Measurements from ENCODE around the gene HPGD.

DNA sequence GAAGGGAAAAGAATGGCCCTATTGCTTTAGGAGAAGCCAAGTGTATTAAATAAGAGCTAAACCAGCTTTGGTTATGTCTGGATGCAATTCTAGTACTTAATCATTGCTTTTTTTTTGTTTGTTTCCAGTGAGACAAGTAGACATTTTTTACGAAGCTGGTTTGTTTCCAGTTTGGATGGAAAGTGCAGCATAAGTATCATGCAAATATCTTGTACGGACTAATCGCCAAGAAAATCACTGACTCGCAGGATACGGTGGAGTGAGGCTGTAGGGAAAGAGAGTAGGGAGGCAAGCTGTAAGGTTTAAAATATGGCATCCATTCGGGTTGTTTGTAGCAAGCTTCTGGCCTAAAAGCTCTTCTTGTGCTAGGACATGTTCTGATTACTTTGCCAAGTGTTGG lies 64.8 kb downstream of the HPGD start:
- TF ChIP-seq RAD21 (IDR thresholded peaks at IDR 0.05; ENCODE audit: low read depth) (no peak), EGR1 (IDR thresholded peaks at IDR 0.05) (no peak)
- TF ChIP-seq, protein P1, sequence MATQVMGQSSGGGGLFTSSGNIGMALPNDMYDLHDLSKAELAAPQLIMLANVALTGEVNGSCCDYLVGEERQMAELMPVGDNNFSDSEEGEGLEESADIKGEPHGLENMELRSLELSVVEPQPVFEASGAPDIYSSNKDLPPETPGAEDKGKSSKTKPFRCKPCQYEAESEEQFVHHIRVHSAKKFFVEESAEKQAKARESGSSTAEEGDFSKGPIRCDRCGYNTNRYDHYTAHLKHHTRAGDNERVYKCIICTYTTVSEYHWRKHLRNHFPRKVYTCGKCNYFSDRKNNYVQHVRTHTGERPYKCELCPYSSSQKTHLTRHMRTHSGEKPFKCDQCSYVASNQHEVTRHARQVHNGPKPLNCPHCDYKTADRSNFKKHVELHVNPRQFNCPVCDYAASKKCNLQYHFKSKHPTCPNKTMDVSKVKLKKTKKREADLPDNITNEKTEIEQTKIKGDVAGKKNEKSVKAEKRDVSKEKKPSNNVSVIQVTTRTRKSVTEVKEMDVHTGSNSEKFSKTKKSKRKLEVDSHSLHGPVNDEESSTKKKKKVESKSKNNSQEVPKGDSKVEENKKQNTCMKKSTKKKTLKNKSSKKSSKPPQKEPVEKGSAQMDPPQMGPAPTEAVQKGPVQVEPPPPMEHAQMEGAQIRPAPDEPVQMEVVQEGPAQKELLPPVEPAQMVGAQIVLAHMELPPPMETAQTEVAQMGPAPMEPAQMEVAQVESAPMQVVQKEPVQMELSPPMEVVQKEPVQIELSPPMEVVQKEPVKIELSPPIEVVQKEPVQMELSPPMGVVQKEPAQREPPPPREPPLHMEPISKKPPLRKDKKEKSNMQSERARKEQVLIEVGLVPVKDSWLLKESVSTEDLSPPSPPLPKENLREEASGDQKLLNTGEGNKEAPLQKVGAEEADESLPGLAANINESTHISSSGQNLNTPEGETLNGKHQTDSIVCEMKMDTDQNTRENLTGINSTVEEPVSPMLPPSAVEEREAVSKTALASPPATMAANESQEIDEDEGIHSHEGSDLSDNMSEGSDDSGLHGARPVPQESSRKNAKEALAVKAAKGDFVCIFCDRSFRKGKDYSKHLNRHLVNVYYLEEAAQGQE (IDR thresholded peaks at IDR 0.05; ENCODE audit: low read depth) = no peak
- TF ChIP-seq, protein P2, sequence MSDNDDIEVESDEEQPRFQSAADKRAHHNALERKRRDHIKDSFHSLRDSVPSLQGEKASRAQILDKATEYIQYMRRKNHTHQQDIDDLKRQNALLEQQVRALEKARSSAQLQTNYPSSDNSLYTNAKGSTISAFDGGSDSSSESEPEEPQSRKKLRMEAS (IDR thresholded peaks at IDR 0.05) = no peak
- TF ChIP-seq, protein P3, sequence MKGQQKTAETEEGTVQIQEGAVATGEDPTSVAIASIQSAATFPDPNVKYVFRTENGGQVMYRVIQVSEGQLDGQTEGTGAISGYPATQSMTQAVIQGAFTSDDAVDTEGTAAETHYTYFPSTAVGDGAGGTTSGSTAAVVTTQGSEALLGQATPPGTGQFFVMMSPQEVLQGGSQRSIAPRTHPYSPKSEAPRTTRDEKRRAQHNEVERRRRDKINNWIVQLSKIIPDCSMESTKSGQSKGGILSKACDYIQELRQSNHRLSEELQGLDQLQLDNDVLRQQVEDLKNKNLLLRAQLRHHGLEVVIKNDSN (IDR thresholded peaks at IDR 0.05) = no peak
